Measurements from ENCODE around the gene ZNF219.

ZNF219 gene

GRCh38 chr14:21098076-21098891 is at the start of gene ZNF219:
Gene ZNF219 (minus strand): TSS chr14:21098655. CDS start chr14:21093591, 5,064 bp downstream.
- peak; percentile 75 for DNase-seq (ENCODE audit: low spot score)

- DNase-seq (ENCODE audit: low spot score) = no peak
Observed at GRCh38 chr14:21145437-21145836, 47.0 kb upstream of the ZNF219 start.

GRCh38 chr14:21142357-21142756 is 43.9 kb upstream of the ZNF219 start:
- no peak for DNase-seq (ENCODE audit: low spot score)

- peak; percentile 10 for DNase-seq (ENCODE audit: low spot score)
Observed at GRCh38 chr14:21136024-21136423, 37.6 kb upstream of the ZNF219 start.

- no peak for DNase-seq (ENCODE audit: low spot score)
Observed at GRCh38 chr14:21133901-21134300, 35.4 kb upstream of the ZNF219 start.

GRCh38 chr14:21123429-21123828 is 25.0 kb upstream of the ZNF219 start:
- DNase-seq (ENCODE audit: low spot score) = no peak

GRCh38 chr14:21121122-21121521 is 22.7 kb upstream of the ZNF219 start:
- DNase-seq (ENCODE audit: low spot score) = no peak

GRCh38 chr14:21120686-21121085 is 22.2 kb upstream of the ZNF219 start:
- no peak for DNase-seq (ENCODE audit: low spot score)

GRCh38 chr14:21118933-21119332 is 20.5 kb upstream of the ZNF219 start:
- no peak for DNase-seq (ENCODE audit: low spot score)

GRCh38 chr14:21113369-21113768 is 14.9 kb upstream of the ZNF219 start:
- DNase-seq (ENCODE audit: low spot score) = no peak

- DNase-seq (ENCODE audit: low spot score) = no peak
Observed at GRCh38 chr14:21112255-21112654, 13.8 kb upstream of the ZNF219 start.

- DNase-seq (ENCODE audit: low spot score) = no peak
Observed at GRCh38 chr14:21109377-21110138, 11.1 kb upstream of the ZNF219 start.

GRCh38 chr14:21108791-21109190 is 10.3 kb upstream of the ZNF219 start:
- no peak for DNase-seq (ENCODE audit: low spot score)

- no peak for DNase-seq (ENCODE audit: low spot score)
Observed at GRCh38 chr14:21107283-21107800, 8.9 kb upstream of the ZNF219 start.

GRCh38 chr14:21106498-21107282 is 8.2 kb upstream of the ZNF219 start:
- DNase-seq (ENCODE audit: low spot score) = peak; percentile 53

GRCh38 chr14:21106176-21106497 is 7.7 kb upstream of the ZNF219 start:
- DNase-seq (ENCODE audit: low spot score) = no peak

- DNase-seq (ENCODE audit: low spot score) = peak; percentile 3
Observed at GRCh38 chr14:21105095-21105494, 6.6 kb upstream of the ZNF219 start.

- DNase-seq (ENCODE audit: low spot score) = peak; percentile 61
Observed at GRCh38 chr14:21104448-21105060, 6.1 kb upstream of the ZNF219 start.

- DNase-seq (ENCODE audit: low spot score) = peak; percentile 96
Observed at GRCh38 chr14:21103710-21104447, 5.4 kb upstream of the ZNF219 start.

GRCh38 chr14:21103411-21103709 is 4.9 kb upstream of the ZNF219 start:
- no peak for DNase-seq (ENCODE audit: low spot score)

All from HuH-7.5 (cell line).